Mononuclear cell (primary cell): ENCODE measurements around the gene C12orf54. TPM values are rescaled to one million over a fixed set of nuclear protein-coding genes. Genes with fewer than 3 reads are reported as not detected.
"Not testable (repeated sequence)": the region's sequence is repeated elsewhere in the genome, so short reads cannot be mapped to it uniquely, and the experiment has no call there.

Source experiments
- H3K27me3 ChIP-seq: 2 replicates; pipeline ENCODE4 v1.6.0; 2011; ENCODE audit warnings: low read length, control low read depth; ENCODE audit not compliant: insufficient read depth
- H3K4me1 ChIP-seq: 2 replicates; pipeline ENCODE4 v1.5.1; 2011; ENCODE audit warnings: mild to moderate bottlenecking, low read length, control low read depth; ENCODE audit not compliant: insufficient read depth
- H3K4me3 ChIP-seq: 2 replicates; pipeline ENCODE4 v1.5.1; 2011; ENCODE audit warnings: mild to moderate bottlenecking, low read length, moderate library complexity
- H3K9me3 ChIP-seq: 2 replicates; pipeline ENCODE4 v1.5.1; 2011; ENCODE audit warnings: low read depth, mild to moderate bottlenecking, control low read depth, low read length
- total RNA-seq: library from RNA; depleted of rRNA; stranded (reverse); fragments of >200 nt; gene quantifications from one replicate; pipeline ENCODE4 v1.2.3, GENCODE V29; 2012

The C12orf54 gene
- total RNA-seq, 1 donor, result not detected

- Histone ChIP-seq H3K4me3 (no peak overlapping the region), H3K9me3 (no peaks in the 10 kb centered on the region), H3K27me3 (no peaks in the 10 kb centered on the region), H3K4me1 (no peaks in the 10 kb centered on the region)
Measured at GRCh38 chr12:48482930-48483329, 632 bp downstream of the C12orf54 start.

GRCh38 chr12:48486261-48486660 lies 4.0 kb downstream of the C12orf54 start:
- Histone ChIP-seq H3K9me3 (no peaks in the 10 kb centered on the region), H3K4me3 (no peak overlapping the region), H3K27me3 (no peaks in the 10 kb centered on the region), H3K4me1 (no peaks in the 10 kb centered on the region)

- H3K9me3 ChIP-seq, result no peaks in the 10 kb centered on the region
- no peaks in the 10 kb centered on the region for H3K4me1 ChIP-seq
Measured at GRCh38 chr12:48486679-48487078, 4.4 kb downstream of the C12orf54 start.

GRCh38 chr12:48489012-48489411 lies 6.7 kb downstream of the C12orf54 start:
- H3K9me3 ChIP-seq, result no peaks in the 10 kb centered on the region
- H3K27me3 ChIP-seq, result peaks cover 3% of the 10 kb centered on the region
- H3K4me3 ChIP-seq, result no peak overlapping the region

More at GRCh38 chr12:48486679-48487078, 4.4 kb downstream of the C12orf54 start:
- H3K4me3 ChIP-seq, result no peak overlapping the region
- no peaks in the 10 kb centered on the region for H3K27me3 ChIP-seq

GRCh38 chr12:48489456-48489855 lies 7.2 kb downstream of the C12orf54 start:
- H3K4me1 ChIP-seq, H3K9me3 ChIP-seq, H3K27me3 ChIP-seq, H3K4me3 ChIP-seq: not testable (repeated sequence)

More at GRCh38 chr12:48489012-48489411, 6.7 kb downstream of the C12orf54 start:
- no peaks in the 10 kb centered on the region for H3K4me1 ChIP-seq

- not testable (repeated sequence) for H3K4me3 ChIP-seq, H3K9me3 ChIP-seq, H3K27me3 ChIP-seq, H3K4me1 ChIP-seq
Measured at GRCh38 chr12:48500281-48500680, 18.0 kb downstream of the C12orf54 start.

GRCh38 chr12:48506836-48507235 lies 24.5 kb downstream of the C12orf54 start:
- H3K27me3 ChIP-seq, H3K4me3 ChIP-seq: not testable (repeated sequence)

GRCh38 chr12:48508987-48509386 lies 26.7 kb downstream of the C12orf54 start:
- Histone ChIP-seq H3K4me3 (no peak overlapping the region), H3K9me3 (no peaks in the 10 kb centered on the region), H3K4me1 (no peaks in the 10 kb centered on the region), H3K27me3 (peaks cover 6% of the 10 kb centered on the region)

More at GRCh38 chr12:48506836-48507235, 24.5 kb downstream of the C12orf54 start:
- not testable (repeated sequence) for H3K9me3 ChIP-seq, H3K4me1 ChIP-seq

- Histone ChIP-seq H3K27me3 (peaks cover 4% of the 10 kb centered on the region), H3K4me3 (no peak overlapping the region), H3K4me1 (no peaks in the 10 kb centered on the region), H3K9me3 (no peaks in the 10 kb centered on the region)
Measured at GRCh38 chr12:48510111-48510510, 27.8 kb downstream of the C12orf54 start.

GRCh38 chr12:48512855-48513254 lies 30.6 kb downstream of the C12orf54 start:
- Histone ChIP-seq H3K9me3 (no peaks in the 10 kb centered on the region), H3K4me1 (no peaks in the 10 kb centered on the region), H3K4me3 (no peak overlapping the region), H3K27me3 (no peaks in the 10 kb centered on the region)

- Histone ChIP-seq H3K4me1 (no peaks in the 10 kb centered on the region), H3K9me3 (no peaks in the 10 kb centered on the region), H3K27me3 (no peaks in the 10 kb centered on the region), H3K4me3 (no peak overlapping the region)
Measured at GRCh38 chr12:48514728-48515127, 32.4 kb downstream of the C12orf54 start.

GRCh38 chr12:48520381-48520780 lies 38.1 kb downstream of the C12orf54 start:
- not testable (repeated sequence) for H3K9me3 ChIP-seq, H3K4me1 ChIP-seq, H3K27me3 ChIP-seq, H3K4me3 ChIP-seq

GRCh38 chr12:48525332-48525731 lies 43.0 kb downstream of the C12orf54 start, which contains the start of gene OR8S1:
Gene OR8S1 (plus strand): TSS chr12:48525632. CDS start chr12:48525632, 0 bp downstream.
- H3K9me3 ChIP-seq, result no peaks in the 10 kb centered on the region

GRCh38 chr12:48527891-48528670 lies 45.8 kb downstream of the C12orf54 start:
- H3K9me3 ChIP-seq, result no peaks in the 10 kb centered on the region
- H3K27me3 ChIP-seq, result no peaks in the 10 kb centered on the region
- H3K4me1 ChIP-seq, result no peaks in the 10 kb centered on the region
- H3K4me3 ChIP-seq, result no peak overlapping the region

More at GRCh38 chr12:48525332-48525731, 43.0 kb downstream of the C12orf54 start, which contains the start of gene OR8S1:
- Histone ChIP-seq H3K4me3 (no peak within 1 kb of the TSS), H3K4me1 (no peaks in the 10 kb centered on the region), H3K27me3 (no peaks in the 10 kb centered on the region)

- Histone ChIP-seq H3K4me1 (no peaks in the 10 kb centered on the region), H3K4me3 (no peak overlapping the region), H3K9me3 (no peaks in the 10 kb centered on the region), H3K27me3 (no peaks in the 10 kb centered on the region)
Measured at GRCh38 chr12:48532601-48533000, 50.3 kb downstream of the C12orf54 start.

- Histone ChIP-seq H3K27me3 (no peaks in the 10 kb centered on the region), H3K9me3 (no peaks in the 10 kb centered on the region), H3K4me1 (no peaks in the 10 kb centered on the region), H3K4me3 (no peak overlapping the region)
Measured at GRCh38 chr12:48536602-48537001, 54.3 kb downstream of the C12orf54 start.
